GM19467 (cell line): Measurements from ENCODE around the gene PLD2.
"Not testable (repeated sequence)": the region's sequence is repeated elsewhere in the genome, so short reads cannot be mapped to it uniquely, and the experiment has no call there.

Experiments used
- ATAC-seq: cut with Tn5 transposase; IDR thresholded peaks from one replicate; pipeline ENCODE4 v1.9.1; 2021; ENCODE audit warnings: mild to moderate bottlenecking, moderate library complexity; ENCODE audit not compliant: unreplicated experiment

The PLD2 gene

GRCh38 chr17:4853208-4853671, 46.3 kb downstream of the PLD2 start:
- ATAC-seq: no peak

GRCh38 chr17:4854111-4854681, 47.2 kb downstream of the PLD2 start:
- ATAC-seq: no peak

DNA sequence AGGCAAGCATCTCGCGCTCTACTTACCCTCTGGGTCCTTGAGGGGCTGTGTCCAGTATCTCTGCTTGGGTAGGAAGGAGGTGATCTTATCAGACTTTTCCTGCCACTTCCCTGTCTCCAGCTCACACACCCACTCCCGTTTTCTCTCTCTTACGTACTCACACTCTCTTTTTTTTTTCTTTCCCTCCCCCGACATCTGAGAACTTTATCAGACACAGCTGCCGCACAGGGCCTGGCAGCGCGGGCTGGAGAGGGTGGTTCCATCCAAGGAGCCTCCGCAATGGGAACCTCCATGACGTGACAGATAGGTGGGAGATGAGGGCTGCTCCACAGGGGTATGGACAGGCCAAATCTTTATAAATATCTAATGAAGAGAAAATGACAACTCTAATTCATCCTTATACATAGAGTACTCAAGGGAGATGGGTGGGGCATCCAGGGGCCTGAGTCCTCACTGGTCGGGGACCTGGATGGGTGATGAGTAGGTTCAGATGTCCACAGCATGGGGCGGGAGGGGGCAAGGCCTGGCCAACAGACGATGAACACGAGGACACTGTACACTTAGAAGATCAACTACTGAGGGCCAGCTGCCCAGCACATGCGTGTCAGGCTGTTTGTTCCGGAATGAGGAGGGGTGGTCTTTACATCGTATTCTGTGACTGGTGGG, 49.5 kb downstream of the PLD2 start:
- ATAC-seq: no peak

- no peak for ATAC-seq
These were observed 50.0 kb downstream of the PLD2 start for GRCh38 chr17:4856937-4857314.

GRCh38 chr17:4857347-4857746, 50.4 kb downstream of the PLD2 start:
- not testable (repeated sequence) for ATAC-seq

DNA sequence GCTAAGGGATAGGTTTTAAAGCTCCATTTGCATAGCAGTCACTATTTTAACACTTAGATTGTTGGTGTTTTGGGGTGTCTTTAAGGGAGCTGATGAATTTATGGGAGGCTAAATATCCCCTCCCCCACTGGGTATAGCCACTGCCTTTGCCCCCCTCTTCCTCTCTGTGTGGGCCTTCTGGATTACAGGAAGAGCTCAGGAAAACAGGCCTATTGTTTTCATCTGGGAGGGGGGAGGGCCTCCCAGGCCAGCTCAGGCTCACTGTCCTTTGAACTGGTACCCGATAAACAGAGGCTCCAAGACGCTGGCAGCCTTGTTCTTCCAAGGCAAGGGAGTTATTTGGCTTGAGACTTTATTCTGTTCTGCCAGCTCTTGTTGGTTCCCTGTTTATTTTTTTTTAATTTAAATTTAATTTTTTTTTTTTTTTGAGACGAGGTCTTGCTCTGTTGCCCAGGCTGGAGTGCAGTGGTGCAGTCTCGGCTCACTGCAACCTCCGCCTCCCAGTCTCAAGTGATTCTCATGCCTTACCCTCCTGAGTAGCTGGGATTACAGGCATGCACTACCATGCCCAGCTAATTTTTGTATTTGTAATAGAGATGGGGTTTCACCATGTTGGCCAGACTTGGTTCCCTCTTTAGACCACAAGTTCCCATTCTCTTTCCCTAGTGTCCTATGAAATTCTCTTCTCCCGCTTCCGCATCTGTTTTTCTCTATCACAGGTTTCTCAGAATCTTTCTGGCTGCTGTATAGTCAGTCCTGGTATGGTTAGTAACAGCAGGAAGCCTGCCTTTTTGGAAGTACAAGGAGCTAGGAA, 51.3 kb downstream of the PLD2 start:
- ATAC-seq: no peak

- no peak for ATAC-seq
These were observed 51.9 kb downstream of the PLD2 start for GRCh38 chr17:4858882-4859260.

DNA sequence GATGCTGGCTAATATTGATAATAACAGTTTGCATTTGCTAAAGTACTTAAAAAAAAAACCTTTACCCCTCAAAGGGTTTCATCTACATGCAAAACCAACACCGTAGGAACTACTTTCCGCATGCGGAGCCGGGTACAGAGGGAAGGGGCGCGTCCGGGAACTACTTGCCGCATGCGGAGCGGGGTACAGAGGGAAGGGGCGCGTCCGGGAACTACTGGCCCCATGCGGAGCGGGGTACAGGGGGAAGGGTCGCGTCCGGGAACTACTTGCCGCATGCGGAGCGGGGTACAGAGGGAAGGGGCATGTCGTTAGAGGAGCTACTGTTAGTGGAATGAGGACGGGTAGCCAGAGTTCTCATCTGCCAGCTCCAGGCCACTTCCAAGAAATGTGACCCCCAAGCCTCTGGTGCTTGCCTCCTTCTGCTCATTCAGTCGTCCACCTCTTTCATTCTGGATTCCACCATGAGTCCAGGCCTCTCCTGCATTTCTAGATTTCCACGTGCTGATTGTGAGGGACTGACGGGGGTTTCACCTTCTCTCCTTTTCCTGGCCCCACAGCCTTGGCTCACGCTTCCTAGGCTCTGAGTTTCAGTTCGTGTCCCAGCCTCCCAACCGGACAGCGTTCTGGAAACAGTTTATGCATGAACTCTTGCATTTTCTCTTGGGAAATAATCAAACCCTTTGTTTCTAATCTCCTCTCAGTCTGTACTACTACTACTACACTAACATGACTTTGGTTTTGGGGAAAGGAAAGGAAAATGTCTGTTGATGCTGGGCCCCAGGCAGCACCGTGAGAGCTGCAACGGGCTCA, 53.1 kb downstream of the PLD2 start:
- ATAC-seq: no peak

GRCh38 chr17:4860651-4861050, 53.7 kb downstream of the PLD2 start:
- ATAC-seq: no peak

GRCh38 chr17:4861052-4861451, 54.1 kb downstream of the PLD2 start:
- ATAC-seq: no peak

GRCh38 chr17:4862720-4863119, 55.8 kb downstream of the PLD2 start:
- no peak for ATAC-seq

- ATAC-seq: no peak
These were observed 56.4 kb downstream of the PLD2 start for GRCh38 chr17:4863321-4863720.

- not testable (repeated sequence) for ATAC-seq
These were observed 60.6 kb downstream of the PLD2 start for GRCh38 chr17:4867535-4867934.

GRCh38 chr17:4869058-4869998, 62.4 kb downstream of the PLD2 start:
- ATAC-seq: not testable (repeated sequence)

GRCh38 chr17:4870855-4871254, 63.9 kb downstream of the PLD2 start:
- no peak for ATAC-seq

DNA sequence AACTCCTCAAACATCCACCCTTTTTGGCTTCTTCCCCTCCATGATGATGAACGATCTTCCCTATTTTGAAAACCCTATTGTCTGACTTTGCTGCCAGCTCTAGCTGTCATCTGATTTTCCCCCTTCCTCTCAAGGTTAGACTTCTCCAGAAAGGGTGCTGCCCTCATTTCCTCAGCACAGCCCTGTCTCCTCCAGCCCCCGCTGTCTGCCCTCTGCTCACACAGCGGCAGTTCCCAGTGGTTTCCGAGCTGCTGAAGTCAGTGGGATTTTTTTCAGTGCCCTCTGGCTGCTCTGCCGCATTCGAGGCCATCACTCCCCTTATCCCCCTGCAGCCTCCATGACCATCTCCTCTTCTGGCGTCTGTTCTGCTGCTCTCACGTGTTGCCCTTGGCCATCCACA, 65.8 kb downstream of the PLD2 start:
- ATAC-seq: no peak
